ENCODE results near the gene MEF2A.

The MEF2A gene

DNA sequence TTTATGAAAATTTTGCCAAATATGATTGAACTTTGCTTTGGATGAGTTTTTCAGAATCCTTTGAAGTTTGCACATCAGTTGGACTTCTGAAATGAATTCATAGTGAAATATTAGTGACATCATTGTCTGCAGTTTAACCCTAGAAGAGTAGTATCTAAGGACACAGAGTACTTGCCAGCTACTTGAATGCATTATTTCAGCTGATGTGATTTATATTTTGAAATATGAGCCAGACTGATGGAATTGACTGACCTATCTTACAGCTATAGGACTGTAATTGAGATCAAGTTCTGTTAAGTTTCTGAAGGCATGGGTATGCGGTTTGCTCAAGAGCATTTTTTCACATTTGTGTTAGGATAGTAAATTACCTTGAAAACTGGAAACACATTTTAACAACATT is 116.2 kb downstream of the MEF2A start:
- TF ChIP-seq, protein P1, sequence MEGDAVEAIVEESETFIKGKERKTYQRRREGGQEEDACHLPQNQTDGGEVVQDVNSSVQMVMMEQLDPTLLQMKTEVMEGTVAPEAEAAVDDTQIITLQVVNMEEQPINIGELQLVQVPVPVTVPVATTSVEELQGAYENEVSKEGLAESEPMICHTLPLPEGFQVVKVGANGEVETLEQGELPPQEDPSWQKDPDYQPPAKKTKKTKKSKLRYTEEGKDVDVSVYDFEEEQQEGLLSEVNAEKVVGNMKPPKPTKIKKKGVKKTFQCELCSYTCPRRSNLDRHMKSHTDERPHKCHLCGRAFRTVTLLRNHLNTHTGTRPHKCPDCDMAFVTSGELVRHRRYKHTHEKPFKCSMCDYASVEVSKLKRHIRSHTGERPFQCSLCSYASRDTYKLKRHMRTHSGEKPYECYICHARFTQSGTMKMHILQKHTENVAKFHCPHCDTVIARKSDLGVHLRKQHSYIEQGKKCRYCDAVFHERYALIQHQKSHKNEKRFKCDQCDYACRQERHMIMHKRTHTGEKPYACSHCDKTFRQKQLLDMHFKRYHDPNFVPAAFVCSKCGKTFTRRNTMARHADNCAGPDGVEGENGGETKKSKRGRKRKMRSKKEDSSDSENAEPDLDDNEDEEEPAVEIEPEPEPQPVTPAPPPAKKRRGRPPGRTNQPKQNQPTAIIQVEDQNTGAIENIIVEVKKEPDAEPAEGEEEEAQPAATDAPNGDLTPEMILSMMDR (IDR thresholded peaks at IDR 0.05; ENCODE audit: control insufficient read depth, insufficient read depth, low read depth, low read length, missing control alignments): no peak
- DNase-seq (ENCODE audit: low read depth): no peak
- no peak overlapping the region for H3K4me3 ChIP-seq (ENCODE audit: control insufficient read depth, low read depth, low read length)

DNA sequence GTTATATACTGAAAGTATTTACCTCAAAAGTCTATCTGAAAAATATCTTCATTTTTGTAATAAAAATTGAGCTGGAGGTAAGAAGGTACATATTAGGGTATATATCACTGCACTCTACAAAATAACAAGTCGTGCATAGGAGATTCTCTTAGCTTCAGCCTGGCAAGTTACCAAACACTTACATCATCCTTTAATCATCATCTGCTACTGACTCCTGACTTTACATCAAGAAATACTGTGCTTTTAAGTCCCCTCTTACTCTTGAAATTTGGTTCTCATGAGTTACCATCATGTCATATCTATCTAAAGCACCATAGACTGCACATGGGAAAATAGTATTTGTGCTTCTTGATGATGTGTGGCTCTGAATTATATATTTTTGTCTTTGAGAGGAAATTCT is 116.7 kb downstream of the MEF2A start:
- TF ChIP-seq, protein P1 (IDR thresholded peaks at IDR 0.05; ENCODE audit: control insufficient read depth, insufficient read depth, low read depth, low read length, missing control alignments): no peak
- peak; percentile 53 for DNase-seq (ENCODE audit: low read depth)
- no peak overlapping the region for H3K4me3 ChIP-seq (ENCODE audit: control insufficient read depth, low read depth, low read length)

- no peak for DNase-seq (ENCODE audit: low read depth)
Observed at GRCh38 chr15:99683000-99683670, 117.4 kb downstream of the MEF2A start.

GRCh38 chr15:99686290-99686689 is 120.5 kb downstream of the MEF2A start:
- H3K4me3 ChIP-seq (ENCODE audit: control insufficient read depth, low read depth, low read length): no peak overlapping the region
- DNase-seq (ENCODE audit: low read depth): no peak
- TF ChIP-seq, protein P1 (IDR thresholded peaks at IDR 0.05; ENCODE audit: control insufficient read depth, insufficient read depth, low read depth, low read length, missing control alignments): no peak

More at GRCh38 chr15:99683000-99683670, 117.4 kb downstream of the MEF2A start:
- H3K4me3 ChIP-seq (ENCODE audit: control insufficient read depth, low read depth, low read length): no peak overlapping the region
- TF ChIP-seq, protein P1 (IDR thresholded peaks at IDR 0.05; ENCODE audit: control insufficient read depth, insufficient read depth, low read depth, low read length, missing control alignments): no peak

GRCh38 chr15:99692825-99693224 is 127.0 kb downstream of the MEF2A start:
- TF ChIP-seq, protein P1 (IDR thresholded peaks at IDR 0.05; ENCODE audit: control insufficient read depth, insufficient read depth, low read depth, low read length, missing control alignments): no peak
- no peak overlapping the region for H3K4me3 ChIP-seq (ENCODE audit: control insufficient read depth, low read depth, low read length)
- no peak for DNase-seq (ENCODE audit: low read depth)

DNA sequence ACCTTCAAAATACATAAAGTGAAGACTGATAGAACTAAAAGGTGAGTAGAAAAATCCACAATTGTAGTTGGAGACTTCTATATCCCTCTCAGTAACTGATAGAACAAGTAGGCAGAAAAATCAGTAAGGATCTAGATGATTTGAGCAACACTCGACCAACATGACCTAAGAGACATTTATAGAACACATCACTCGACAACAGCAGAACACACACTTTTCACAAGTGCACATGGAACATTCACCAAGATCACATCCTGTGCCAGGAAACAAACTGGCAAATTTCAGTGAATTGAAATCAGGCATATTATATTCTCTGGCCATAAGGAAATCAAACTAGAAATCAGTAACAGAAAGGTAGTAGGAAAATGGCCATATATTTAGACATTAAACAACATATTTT is 130.3 kb downstream of the MEF2A start:
- DNase-seq (ENCODE audit: low read depth): no peak
- no peak overlapping the region for H3K4me3 ChIP-seq (ENCODE audit: control insufficient read depth, low read depth, low read length)
- TF ChIP-seq, protein P1 (IDR thresholded peaks at IDR 0.05; ENCODE audit: control insufficient read depth, insufficient read depth, low read depth, low read length, missing control alignments): no peak

Measured in AG09309 (cell line).